GM12864 (cell line): ENCODE data around the gene EFNA4.

Experiments
- DNase-seq: peaks from one replicate; pipeline ENCODE4 v3.0.0-alpha.2; 2011; ENCODE audit warnings: low read depth
- H3K4me3 ChIP-seq: 2 replicates; pipeline ENCODE4 v1.5.1; 2011; ENCODE audit warnings: mild to moderate bottlenecking, low read depth, low read length, control low read depth
- TF ChIP-seq, protein P1 (sequence below): IDR thresholded peaks from 2 replicates; pipeline ENCODE4 v1.5.1; 2011; ENCODE audit warnings: low read depth, mild to moderate bottlenecking, moderate library complexity, low read length, control low read depth, inconsistent platforms; ENCODE audit errors: missing control alignments

The EFNA4 gene

DNA sequence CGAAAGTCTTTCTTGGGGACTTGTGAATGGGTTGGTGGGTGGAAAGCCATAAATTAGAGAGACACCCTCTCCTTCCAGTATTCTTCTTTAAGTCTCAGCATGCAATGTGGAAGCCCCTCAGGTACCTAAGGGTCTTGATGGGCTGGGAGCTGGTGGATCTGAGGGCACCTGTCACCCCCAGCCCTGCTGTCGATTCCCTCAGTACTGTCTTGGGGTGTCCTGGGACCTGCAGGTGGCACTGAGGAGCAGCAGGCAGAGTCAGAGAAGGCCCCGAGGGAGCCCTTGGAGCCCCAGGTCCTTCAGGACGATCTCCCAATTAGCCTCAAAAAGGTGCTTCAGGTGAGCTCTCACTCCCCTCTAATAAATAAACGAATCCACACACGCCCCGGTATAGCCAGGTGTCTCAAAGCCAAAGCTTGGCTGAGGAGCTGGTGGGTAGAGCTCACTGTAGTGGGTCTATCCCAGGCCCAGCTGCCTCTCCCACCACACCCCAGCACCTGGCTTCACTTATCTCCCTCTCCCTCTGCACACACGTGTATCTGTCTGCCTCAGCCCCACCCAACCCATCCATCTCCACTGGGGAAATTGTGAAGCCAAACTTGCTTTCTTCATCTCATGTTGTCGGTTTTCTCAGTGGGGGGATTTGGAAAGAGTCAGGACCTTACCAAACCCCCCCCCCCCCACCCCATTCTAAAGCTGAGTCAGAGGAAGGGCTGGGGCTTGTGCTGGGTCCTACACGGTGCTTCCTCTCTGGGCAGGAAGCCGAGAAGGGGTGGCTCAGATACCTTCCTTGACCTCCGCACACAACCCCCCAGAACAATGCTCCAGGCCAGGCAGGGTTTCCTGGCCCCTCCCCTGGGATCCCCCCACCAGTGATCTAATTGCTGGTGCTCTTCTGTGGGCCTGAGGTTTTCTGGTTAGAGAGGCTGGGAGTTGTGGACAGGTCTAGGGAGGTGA lies 10.8 kb upstream of the EFNA4 start:
- H3K4me3 ChIP-seq = peak overlapping the region; percentile 63
- no peak for DNase-seq
- TF ChIP-seq, protein P1, sequence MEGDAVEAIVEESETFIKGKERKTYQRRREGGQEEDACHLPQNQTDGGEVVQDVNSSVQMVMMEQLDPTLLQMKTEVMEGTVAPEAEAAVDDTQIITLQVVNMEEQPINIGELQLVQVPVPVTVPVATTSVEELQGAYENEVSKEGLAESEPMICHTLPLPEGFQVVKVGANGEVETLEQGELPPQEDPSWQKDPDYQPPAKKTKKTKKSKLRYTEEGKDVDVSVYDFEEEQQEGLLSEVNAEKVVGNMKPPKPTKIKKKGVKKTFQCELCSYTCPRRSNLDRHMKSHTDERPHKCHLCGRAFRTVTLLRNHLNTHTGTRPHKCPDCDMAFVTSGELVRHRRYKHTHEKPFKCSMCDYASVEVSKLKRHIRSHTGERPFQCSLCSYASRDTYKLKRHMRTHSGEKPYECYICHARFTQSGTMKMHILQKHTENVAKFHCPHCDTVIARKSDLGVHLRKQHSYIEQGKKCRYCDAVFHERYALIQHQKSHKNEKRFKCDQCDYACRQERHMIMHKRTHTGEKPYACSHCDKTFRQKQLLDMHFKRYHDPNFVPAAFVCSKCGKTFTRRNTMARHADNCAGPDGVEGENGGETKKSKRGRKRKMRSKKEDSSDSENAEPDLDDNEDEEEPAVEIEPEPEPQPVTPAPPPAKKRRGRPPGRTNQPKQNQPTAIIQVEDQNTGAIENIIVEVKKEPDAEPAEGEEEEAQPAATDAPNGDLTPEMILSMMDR = peak; percentile 50

DNA sequence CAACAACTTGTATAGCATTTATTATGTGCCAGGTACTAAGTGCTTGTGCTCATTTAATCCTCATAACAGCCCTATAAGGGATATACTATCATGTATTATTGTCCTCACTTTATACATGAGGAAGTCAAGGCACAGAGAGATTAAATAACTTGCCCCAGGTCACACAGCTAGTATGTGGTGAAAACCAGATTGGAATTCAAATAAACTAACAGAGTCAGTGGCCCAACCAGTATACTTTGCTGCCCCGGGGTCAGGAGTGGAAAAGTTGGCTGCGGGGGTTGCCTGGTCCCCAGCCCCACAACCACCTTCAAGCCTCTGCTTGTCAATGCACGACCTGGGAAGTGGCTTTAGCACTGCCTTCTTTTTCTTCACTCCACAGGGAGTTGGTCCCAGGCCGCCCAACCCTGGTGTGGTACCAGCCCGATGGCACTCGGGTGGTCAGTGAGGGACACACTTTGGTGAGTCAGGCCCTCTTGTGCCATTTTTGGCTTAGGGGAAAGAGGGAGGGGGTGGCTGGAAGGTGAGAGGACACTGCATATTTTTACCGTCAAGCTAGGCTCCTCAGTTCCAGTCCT lies 9.9 kb upstream of the EFNA4 start:
- TF ChIP-seq, protein P1 = no peak
- H3K4me3 ChIP-seq = no peak overlapping the region

GRCh38 chr1:155057104-155057503 lies 6.4 kb upstream of the EFNA4 start:
- no peak overlapping the region for H3K4me3 ChIP-seq
- TF ChIP-seq, protein P1 = no peak
- DNase-seq = no peak

More for the DNA sequence above, 9.9 kb upstream of the EFNA4 start:
- DNase-seq = no peak

DNA sequence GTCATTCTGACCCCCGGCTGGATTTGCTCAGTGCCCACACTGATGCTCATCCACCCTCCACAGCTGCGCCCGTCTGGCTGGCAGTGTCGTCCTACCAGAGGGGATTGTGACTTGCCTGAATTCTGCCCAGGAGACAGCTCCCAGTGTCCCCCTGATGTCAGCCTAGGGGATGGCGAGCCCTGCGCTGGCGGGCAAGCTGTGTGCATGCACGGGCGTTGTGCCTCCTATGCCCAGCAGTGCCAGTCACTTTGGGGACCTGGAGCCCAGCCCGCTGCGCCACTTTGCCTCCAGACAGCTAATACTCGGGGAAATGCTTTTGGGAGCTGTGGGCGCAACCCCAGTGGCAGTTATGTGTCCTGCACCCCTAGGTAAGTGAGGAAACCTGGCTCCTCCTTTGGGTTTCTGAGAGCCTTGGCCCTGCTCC lies 5.7 kb upstream of the EFNA4 start:
- no peak for DNase-seq
- TF ChIP-seq, protein P1 = peak; percentile 35
- H3K4me3 ChIP-seq = no peak overlapping the region

DNA sequence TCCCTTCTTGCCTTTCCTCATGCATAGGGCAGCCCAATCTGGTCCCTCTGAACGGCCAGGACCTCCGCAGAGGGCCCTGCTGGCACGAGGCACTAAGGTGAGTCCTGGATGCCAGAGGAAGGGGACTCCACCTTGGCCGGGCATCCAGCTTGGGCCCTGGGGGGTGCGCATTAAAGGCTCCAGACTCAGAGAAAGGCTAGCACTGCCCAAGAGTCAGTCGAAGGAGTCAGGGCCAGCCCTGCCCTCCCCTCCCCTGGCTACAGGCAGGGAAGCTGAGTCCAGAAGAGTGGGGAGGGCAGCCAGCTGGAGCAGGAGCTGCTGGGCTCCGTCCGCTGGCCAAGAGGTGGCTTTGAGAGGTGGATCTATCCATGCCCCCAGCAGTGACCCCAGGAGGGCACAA lies 2.8 kb upstream of the EFNA4 start:
- DNase-seq = no peak
- TF ChIP-seq, protein P1 = no peak
- H3K4me3 ChIP-seq = no peak overlapping the region

DNA sequence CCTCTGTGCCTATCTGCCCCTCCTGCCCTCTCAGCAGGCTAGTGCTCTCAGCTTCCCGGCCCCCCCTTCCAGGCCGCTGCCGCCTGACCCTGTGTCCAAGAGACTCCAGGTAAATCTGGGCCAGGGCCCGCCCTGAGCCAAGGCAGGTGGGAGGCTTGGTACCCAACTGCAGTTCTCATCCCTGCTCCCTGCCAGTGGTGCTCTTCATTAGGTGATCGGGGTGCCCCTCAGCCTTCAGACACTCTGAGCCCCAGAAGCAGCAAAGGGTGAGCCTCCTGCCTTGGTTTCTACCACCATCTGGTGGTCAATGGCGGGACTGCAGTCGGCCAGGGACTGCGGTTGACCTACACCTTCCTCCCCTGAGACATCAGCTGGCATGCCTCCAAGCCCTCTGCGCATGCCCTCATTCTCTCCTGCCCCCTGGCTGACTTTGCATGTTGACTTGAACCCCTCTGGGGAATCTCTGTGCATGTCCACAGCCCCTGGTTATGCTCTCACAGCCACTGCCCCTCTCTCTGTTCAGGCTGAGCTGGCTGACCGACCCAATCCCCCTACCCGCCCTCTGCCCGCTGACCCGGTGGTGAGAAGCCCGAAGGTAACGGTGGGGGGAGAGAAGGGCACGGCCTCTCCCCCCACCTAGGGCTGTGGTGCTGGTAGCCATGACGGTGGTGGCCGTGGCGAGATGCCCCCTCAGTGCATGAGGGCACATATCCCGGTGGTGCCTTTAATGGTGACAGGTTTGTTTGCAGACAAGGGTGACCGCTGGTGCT lies 2.0 kb upstream of the EFNA4 start:
- no peak overlapping the region for H3K4me3 ChIP-seq
- TF ChIP-seq, protein P1 = peak; percentile 100
- DNase-seq = peak; percentile 83
